H9 (cell line): ENCODE data around the gene LKAAEAR1. TPM values are rescaled to one million over a fixed set of nuclear protein-coding genes. Genes with fewer than 3 reads are reported as not detected.

Experiments used
- DNase-seq: peaks from one replicate; pipeline ENCODE4 v3.0.0-alpha.2; 2017
- H2AFZ ChIP-seq: one replicate; pipeline ENCODE4 v1.6.1; 2013; ENCODE audit warnings: mild to moderate bottlenecking, low read length, control low read depth, moderate library complexity
- H2AK5ac ChIP-seq: 2 replicates; pipeline ENCODE4 v1.6.1; 2013; ENCODE audit warnings: low read length, control low read depth, mixed read lengths; ENCODE audit not compliant: insufficient read length
- H2BK120ac ChIP-seq: one replicate; pipeline ENCODE4 v1.6.1; 2013; ENCODE audit warnings: low read depth, mild to moderate bottlenecking, low read length, control low read depth, inconsistent platforms; ENCODE audit not compliant: poor library complexity, severe bottlenecking
- H2BK12ac ChIP-seq: 2 replicates; pipeline ENCODE4 v1.6.1; 2013; ENCODE audit warnings: low read length, control low read depth, mixed read lengths, low read depth; ENCODE audit not compliant: insufficient read length
- H2BK15ac ChIP-seq: 2 replicates; pipeline ENCODE4 v1.6.1; 2013; ENCODE audit warnings: low read depth, low read length, control low read depth
- H2BK20ac ChIP-seq: one replicate; pipeline ENCODE4 v1.6.1; 2013; ENCODE audit warnings: low read depth, mild to moderate bottlenecking, low read length, control low read depth, inconsistent platforms; ENCODE audit not compliant: poor library complexity, severe bottlenecking
- H2BK5ac ChIP-seq: 2 replicates; pipeline ENCODE4 v1.6.1; 2013; ENCODE audit warnings: low read length, control low read depth, mixed read lengths; ENCODE audit not compliant: insufficient read length
- H3K14ac ChIP-seq: 2 replicates; pipeline ENCODE4 v1.6.1; 2013; ENCODE audit warnings: low read length, control low read depth; ENCODE audit not compliant: insufficient read depth
- H3K18ac ChIP-seq: 2 replicates; pipeline ENCODE4 v1.6.1; 2013; ENCODE audit warnings: low read depth, mild to moderate bottlenecking, mixed read lengths, low read length, control low read depth; ENCODE audit not compliant: insufficient read length
- H3K23ac ChIP-seq: 2 replicates; pipeline ENCODE4 v1.6.1; 2013; ENCODE audit warnings: low read length, control low read depth, mixed read lengths, low read depth; ENCODE audit not compliant: insufficient read length
- H3K23me2 ChIP-seq: 2 replicates; pipeline ENCODE4 v1.6.1; 2013; ENCODE audit warnings: low read depth, mild to moderate bottlenecking, mixed read lengths, low read length, control low read depth; ENCODE audit not compliant: insufficient read length, poor library complexity, severe bottlenecking
- H3K27ac ChIP-seq: 2 replicates; pipeline ENCODE4 v1.5.1; 2013; ENCODE audit warnings: low read length, control low read depth, mixed read lengths, low read depth; ENCODE audit not compliant: insufficient read length
- H3K27me3 ChIP-seq: 2 replicates; pipeline ENCODE4 v1.6.1; 2013; ENCODE audit warnings: low read length, control low read depth, inconsistent platforms; ENCODE audit not compliant: insufficient read depth
- H3K4ac ChIP-seq: 2 replicates; pipeline ENCODE4 v1.6.1; 2013; ENCODE audit warnings: low read depth, mild to moderate bottlenecking, control low read depth, inconsistent platforms, low read length, moderate library complexity
- H3K4me1 ChIP-seq: 2 replicates; pipeline ENCODE4 v1.6.1; 2013; ENCODE audit warnings: low read length, control low read depth, inconsistent platforms; ENCODE audit not compliant: insufficient read depth
- H3K4me2 ChIP-seq: 2 replicates; pipeline ENCODE4 v1.6.1; 2013; ENCODE audit warnings: low read length, control low read depth, mixed read lengths; ENCODE audit not compliant: insufficient read length, insufficient read depth
- H3K56ac ChIP-seq: 2 replicates; pipeline ENCODE4 v1.6.1; 2013; ENCODE audit warnings: low read depth, mild to moderate bottlenecking, mixed read lengths, low read length, control low read depth; ENCODE audit not compliant: insufficient read length
- H3K79me1 ChIP-seq: 2 replicates; pipeline ENCODE4 v1.6.1; 2013; ENCODE audit warnings: low read depth, mild to moderate bottlenecking, moderate library complexity, low read length, control low read depth, inconsistent platforms; ENCODE audit not compliant: insufficient read depth, poor library complexity, severe bottlenecking
- H3K79me2 ChIP-seq: 2 replicates; pipeline ENCODE4 v1.6.1; 2013; ENCODE audit warnings: low read length, control low read depth, inconsistent platforms; ENCODE audit not compliant: insufficient read depth
- H3K9ac ChIP-seq: 2 replicates; pipeline ENCODE4 v1.6.1; 2013; ENCODE audit warnings: low read length, control low read depth, mixed read lengths; ENCODE audit not compliant: insufficient read length; ENCODE audit errors: extremely low read depth
- H3K9me3 ChIP-seq: one replicate; pipeline ENCODE4 v1.6.1; 2013; ENCODE audit warnings: low read depth, low read length, inconsistent platforms; ENCODE audit not compliant: control insufficient read depth
- H3T11ph ChIP-seq: one replicate; pipeline ENCODE4 v1.6.1; 2013; ENCODE audit warnings: mild to moderate bottlenecking, low read length, control low read depth, inconsistent platforms
- H4K20me1 ChIP-seq: one replicate; pipeline ENCODE4 v1.6.1; 2013; ENCODE audit not compliant: control insufficient read depth, insufficient read length, insufficient read depth
- H4K5ac ChIP-seq: 2 replicates; pipeline ENCODE4 v1.6.1; 2013; ENCODE audit warnings: low read depth, mild to moderate bottlenecking, mixed read lengths, low read length, control low read depth; ENCODE audit not compliant: insufficient read length
- H4K8ac ChIP-seq: replicated peaks from 2 replicates; pipeline ENCODE4 v1.6.1; 2013; ENCODE audit warnings: low read length, control low read depth, mixed read lengths, low read depth; ENCODE audit not compliant: insufficient read length
- H4K91ac ChIP-seq: 2 replicates; pipeline ENCODE4 v1.6.1; 2013; ENCODE audit warnings: low read depth, mild to moderate bottlenecking, moderate library complexity, mixed read lengths, low read length, control low read depth; ENCODE audit not compliant: insufficient read length
- H3K27ac Mint-ChIP-seq, 3 experiments: 2 replicates in 2 of 3; 3 replicates in 1 of 3; pipeline ENCODE4 v1.8.0; 2020 to 2021; ENCODE audit warnings: mixed read lengths in 3 of 3, mild to moderate bottlenecking in 1 of 3, moderate library complexity in 1 of 3
- H3K27me3 Mint-ChIP-seq: 2 replicates; pipeline ENCODE4 v1.8.0; 2021; ENCODE audit warnings: low read depth, mild to moderate bottlenecking, moderate library complexity, mixed read lengths
- H3K36me3 Mint-ChIP-seq, 3 experiments: 2 replicates in 2 of 3; 3 replicates in 1 of 3; pipeline ENCODE4 v1.8.0; 2020 to 2021; ENCODE audit warnings: low read depth in 3 of 3, mixed read lengths in 3 of 3; ENCODE audit not compliant: insufficient read depth in 1 of 3
- H3K4me1 Mint-ChIP-seq, 2 experiments: 2 replicates each; pipeline ENCODE4 v1.8.0; 2020; ENCODE audit warnings: mixed read lengths in 2 of 2
- H3K4me3 Mint-ChIP-seq, 2 experiments: 2 replicates in 1 of 2; 3 replicates in 1 of 2; pipeline ENCODE4 v1.8.0; 2020 to 2021; ENCODE audit warnings: mild to moderate bottlenecking in 2 of 2, mixed read lengths in 2 of 2, moderate library complexity in 1 of 2
- H3K9me3 Mint-ChIP-seq, 2 experiments: 2 replicates in 1 of 2; 3 replicates in 1 of 2; pipeline ENCODE4 v1.8.0; 2020; ENCODE audit warnings: mild to moderate bottlenecking in 2 of 2, mixed read lengths in 2 of 2, moderate library complexity in 1 of 2
- CTCF ChIP-seq: fragments of 200-600 bp; sonication (generic); conservative IDR thresholded peaks from 3 replicates; pipeline ENCODE4 v1.8.0; 2021; ENCODE audit warnings: antibody characterized with exemption, mild to moderate bottlenecking
- WGBS: extraction: QIAGEN DNeasy Blood & Tissue Kit; methylation state at CpG from one replicate; pipeline ENCODE4 v1.1.7; 2013; ENCODE audit warnings: missing lambda C conversion rate, low lambda C conversion rate, mixed read lengths; ENCODE audit not compliant: insufficient read length; ENCODE audit errors: extremely low coverage; 5-methylcytosine and 5-hydroxymethylcytosine counted together
- total RNA-seq: library from RNA; stranded (reverse); gene quantifications from 2 replicates; pipeline ENCODE4 v1.2.1, GENCODE V29; 2021

Gene LKAAEAR1
- total RNA-seq, 1 experiment from 2014 or later: 0.39 TPM

GRCh38 chr20:64056889-64057627 lies 27.1 kb downstream of the LKAAEAR1 start:
- Histone ChIP-seq H4K8ac (no peak overlapping the region), H3K27ac (no peak overlapping the region), H4K20me1 (no peaks in the 10 kb centered on the region), H3K27me3 (no peaks in the 10 kb centered on the region), H3K9me3 (no peaks in the 10 kb centered on the region), H4K91ac (no peak overlapping the region), H3T11ph (no peak overlapping the region), H3K4me1 (no peaks in the 10 kb centered on the region), H3K56ac (no peak overlapping the region), H3K18ac (no peak overlapping the region), H2BK20ac (no peak overlapping the region), H3K79me1 (no peaks in the 10 kb centered on the region), H3K23ac (no peak overlapping the region), H2BK12ac (no peak overlapping the region), H2BK15ac (no peak overlapping the region), H2BK5ac (no peak overlapping the region), H3K14ac (no peak overlapping the region), H3K23me2 (no peaks in the 10 kb centered on the region), H3K9ac (no peak overlapping the region), H3K4ac (no peak overlapping the region), H2BK120ac (no peak overlapping the region), H2AFZ (no peak overlapping the region), H3K4me2 (no peak overlapping the region), H3K79me2 (no peaks in the 10 kb centered on the region), H4K5ac (no peak overlapping the region), H2AK5ac (no peak overlapping the region)
- no peak overlapping the region; a peak in 1 of 7 replicates for H3K27ac Mint-ChIP-seq
- peaks cover 15% of the 10 kb centered on the region for H3K27me3 Mint-ChIP-seq
- TF ChIP-seq CTCF: no peak
- H3K4me3 Mint-ChIP-seq: no peak overlapping the region; a peak in 1 of 5 replicates
- peaks cover 23 to 32% of the 10 kb centered on the region in 2 experiments for H3K4me1 Mint-ChIP-seq
- DNase-seq: no peak
- H3K36me3 Mint-ChIP-seq: no peaks in the 10 kb centered on the region; a peak in 1 of 7 replicates
- H3K9me3 Mint-ChIP-seq: no peaks in the 10 kb centered on the region; a peak in 1 of 5 replicates
- WGBS: no CpG with 5 or more reads among the region's 39 CpGs
